Colonic mucosa (tissue), 4 donors: ENCODE results near the gene PCP4L1. TPM values are rescaled to one million over a fixed set of nuclear protein-coding genes. Genes with fewer than 3 reads are reported as not detected.

ENCODE experiments used
- DNase-seq: peaks from one replicate; pipeline ENCODE4 v3.0.0-alpha.2; 2020
- H3K27ac ChIP-seq: fragments of 200-600 bp; one replicate; pipeline ENCODE4 v1.8.0; 2021
- H3K27me3 ChIP-seq: fragments of 200-600 bp; one replicate; pipeline ENCODE4 v1.8.0; 2021
- H3K36me3 ChIP-seq: fragments of 200-600 bp; one replicate; pipeline ENCODE4 v1.8.0; 2021
- H3K4me1 ChIP-seq: fragments of 200-600 bp; one replicate; pipeline ENCODE4 v1.8.0; 2021; ENCODE audit warnings: mild to moderate bottlenecking
- H3K4me3 ChIP-seq: fragments of 200-600 bp; one replicate; pipeline ENCODE4 v1.8.0; 2021
- H3K9ac ChIP-seq, 2 donors: one replicate each; pipeline ENCODE4 v1.7.0; 2013; ENCODE audit warnings: control low read depth in 2 of 2, low read depth in 2 of 2, low read length in 2 of 2
- H3K9me3 ChIP-seq: fragments of 200-600 bp; one replicate; pipeline ENCODE4 v1.8.0; 2021
- CTCF ChIP-seq: fragments of 200-600 bp; IDR thresholded peaks from one replicate; pipeline ENCODE4 v1.8.0; 2022; ENCODE audit warnings: antibody characterized with exemption, mild to moderate bottlenecking
- intact Hi-C: fragments of 100-400 bp; cut with DNase I; formaldehyde crosslinking; loops from one replicate; pipeline ENCODE4 v1.14.1; 2022
- total RNA-seq, 2 donors: library from RNA; stranded (reverse); fragmentation: NEBNext Ultra II Directional in 1 of 2; extraction: Animal tissue kit (Norgen Biotek cat#: 25700) in 1 of 2; gene quantifications; one replicate each; pipeline ENCODE4 v1.2.1, GENCODE V29; 2021
- donor health status: healthy.
- donor health status: DM: no; HTN: no; CAD: no.
- donor health status: DM: no; HTN: no; CAD: no.

The PCP4L1 gene
- total RNA-seq, 2 donors from 2014 or later: 0.22 to 1.4 TPM

- no peak for DNase-seq
Observed at GRCh38 chr1:161307230-161307768, 48.8 kb downstream of the PCP4L1 start.

GRCh38 chr1:161307892-161308638 lies 49.5 kb downstream of the PCP4L1 start:
- Histone ChIP-seq H3K9me3 (no peaks in the 10 kb centered on the region), H3K4me3 (no peak overlapping the region), H3K36me3 (no peaks in the 10 kb centered on the region), H3K4me1 (no peaks in the 10 kb centered on the region), H3K9ac (no peak overlapping the region), H3K27me3 (no peaks in the 10 kb centered on the region), H3K27ac (no peak overlapping the region)
- intact Hi-C loops: loop anchor here (10.0 kb wide), 1 partner anchor 113 kb away; the partner anchor contains the start of gene ADAMTS4
- TF ChIP-seq CTCF: no peak
- DNase-seq: no peak

More at GRCh38 chr1:161307230-161307768, 48.8 kb downstream of the PCP4L1 start:
- TF ChIP-seq CTCF: no peak
- no peaks in the 10 kb centered on the region for H3K36me3 ChIP-seq
- intact Hi-C loops: loop anchor here (10.0 kb wide), 1 partner anchor 112 kb away; the partner anchor contains the start of gene ADAMTS4
- no peak overlapping the region for H3K4me3 ChIP-seq
- no peaks in the 10 kb centered on the region for H3K4me1 ChIP-seq
- no peak overlapping the region for H3K27ac ChIP-seq
- no peak overlapping the region for H3K9ac ChIP-seq
- H3K9me3 ChIP-seq: no peaks in the 10 kb centered on the region
- H3K27me3 ChIP-seq: no peaks in the 10 kb centered on the region

GRCh38 chr1:161309868-161310267 lies 51.3 kb downstream of the PCP4L1 start, which contains the start of gene MPZ:
Gene MPZ (minus strand): TSS chr1:161309968. CDS start chr1:161309905, 63 bp downstream.
- no peaks in the 10 kb centered on the region for H3K9me3 ChIP-seq
- H3K9ac ChIP-seq: no peak within 1 kb of the TSS
- TF ChIP-seq CTCF: no peak
- no peak for DNase-seq
- no peak within 1 kb of the TSS for H3K4me3 ChIP-seq
- no peaks in the 10 kb centered on the region for H3K4me1 ChIP-seq
- no peak within 1 kb of the TSS for H3K27ac ChIP-seq
- intact Hi-C loops: loop anchor here (10.0 kb wide), 1 partner anchor 115 kb away; the partner anchor contains the start of gene ADAMTS4
- no peaks in the 10 kb centered on the region for H3K36me3 ChIP-seq
- no peaks in the 10 kb centered on the region for H3K27me3 ChIP-seq

- no peaks in the 10 kb centered on the region for H3K9me3 ChIP-seq
- H3K4me1 ChIP-seq: peaks cover 6% of the 10 kb centered on the region
- no peak overlapping the region for H3K27ac ChIP-seq
- H3K27me3 ChIP-seq: no peaks in the 10 kb centered on the region
- H3K36me3 ChIP-seq: no peaks in the 10 kb centered on the region
- TF ChIP-seq CTCF: no peak
- intact Hi-C loops: no loop called here
- H3K4me3 ChIP-seq: no peak overlapping the region
- DNase-seq: no peak
- H3K9ac ChIP-seq: no peak overlapping the region
Observed at GRCh38 chr1:161311595-161312181, 53.1 kb downstream of the PCP4L1 start.

- no peak for DNase-seq
- Histone ChIP-seq H3K9ac (peak overlapping the region; percentile 83 to 97), H3K36me3 (no peaks in the 10 kb centered on the region), H3K4me1 (peaks cover 6% of the 10 kb centered on the region), H3K27me3 (no peaks in the 10 kb centered on the region), H3K9me3 (no peaks in the 10 kb centered on the region), H3K27ac (peak overlapping the region; percentile 73), H3K4me3 (peak overlapping the region; percentile 76)
- intact Hi-C loops: no loop called here
- no peak for TF ChIP-seq CTCF
Observed at GRCh38 chr1:161313554-161314200, 55.1 kb downstream of the PCP4L1 start.
